Measurements from ENCODE around the gene GALNT10.

DNA sequence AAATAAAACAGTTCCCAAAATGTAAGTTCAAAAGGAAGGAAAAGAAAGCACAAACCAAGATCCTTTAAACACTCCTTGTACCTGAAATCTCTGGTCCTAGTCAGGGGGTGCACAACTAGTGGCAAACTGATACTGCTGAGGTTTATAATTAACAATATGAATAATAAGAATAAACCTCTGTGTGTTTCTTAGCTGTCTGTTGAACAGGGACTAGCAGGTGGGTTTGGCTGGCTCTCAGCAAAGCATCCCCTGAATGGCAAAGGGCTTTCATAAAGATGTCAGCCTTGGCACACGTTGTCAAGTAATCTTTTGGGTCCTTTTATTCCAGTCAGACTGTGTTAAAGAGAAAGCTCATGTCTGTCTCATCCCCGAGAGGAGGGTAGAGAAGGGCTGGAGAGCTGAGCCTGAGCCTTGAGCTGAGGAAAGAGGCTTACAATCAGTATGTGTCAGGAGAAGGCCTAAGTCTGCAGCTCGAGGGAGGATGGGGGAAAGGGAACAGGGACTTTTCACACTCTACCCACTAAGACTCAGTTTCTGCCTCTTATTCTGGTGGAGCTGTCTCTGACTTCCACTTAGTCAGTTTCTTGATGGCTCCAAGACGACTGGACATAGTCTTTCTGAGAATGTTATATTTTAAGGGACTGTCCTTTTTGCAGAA is 123.0 kb downstream of the GALNT10 start:
- TF ChIP-seq POLR2A (IDR thresholded peaks at IDR 0.05) = no peak
- TF ChIP-seq, protein P1, sequence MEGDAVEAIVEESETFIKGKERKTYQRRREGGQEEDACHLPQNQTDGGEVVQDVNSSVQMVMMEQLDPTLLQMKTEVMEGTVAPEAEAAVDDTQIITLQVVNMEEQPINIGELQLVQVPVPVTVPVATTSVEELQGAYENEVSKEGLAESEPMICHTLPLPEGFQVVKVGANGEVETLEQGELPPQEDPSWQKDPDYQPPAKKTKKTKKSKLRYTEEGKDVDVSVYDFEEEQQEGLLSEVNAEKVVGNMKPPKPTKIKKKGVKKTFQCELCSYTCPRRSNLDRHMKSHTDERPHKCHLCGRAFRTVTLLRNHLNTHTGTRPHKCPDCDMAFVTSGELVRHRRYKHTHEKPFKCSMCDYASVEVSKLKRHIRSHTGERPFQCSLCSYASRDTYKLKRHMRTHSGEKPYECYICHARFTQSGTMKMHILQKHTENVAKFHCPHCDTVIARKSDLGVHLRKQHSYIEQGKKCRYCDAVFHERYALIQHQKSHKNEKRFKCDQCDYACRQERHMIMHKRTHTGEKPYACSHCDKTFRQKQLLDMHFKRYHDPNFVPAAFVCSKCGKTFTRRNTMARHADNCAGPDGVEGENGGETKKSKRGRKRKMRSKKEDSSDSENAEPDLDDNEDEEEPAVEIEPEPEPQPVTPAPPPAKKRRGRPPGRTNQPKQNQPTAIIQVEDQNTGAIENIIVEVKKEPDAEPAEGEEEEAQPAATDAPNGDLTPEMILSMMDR (IDR thresholded peaks at IDR 0.05) = no peak

Data from uterus (tissue), 2 donors.